Amniotic stem cell (primary cell): ENCODE measurements around the gene MRS2.
"Not testable (repeated sequence)": the region's sequence is repeated elsewhere in the genome, so short reads cannot be mapped to it uniquely, and the experiment has no call there.

Source experiments
- DNase-seq: peaks from one replicate; lab custom pipeline; 2025; lab: John Stamatoyannopoulos, UW

MRS2 gene

GRCh38 chr6:24391208-24391607 lies 11.5 kb upstream of the MRS2 start:
- no peak for DNase-seq

DNA sequence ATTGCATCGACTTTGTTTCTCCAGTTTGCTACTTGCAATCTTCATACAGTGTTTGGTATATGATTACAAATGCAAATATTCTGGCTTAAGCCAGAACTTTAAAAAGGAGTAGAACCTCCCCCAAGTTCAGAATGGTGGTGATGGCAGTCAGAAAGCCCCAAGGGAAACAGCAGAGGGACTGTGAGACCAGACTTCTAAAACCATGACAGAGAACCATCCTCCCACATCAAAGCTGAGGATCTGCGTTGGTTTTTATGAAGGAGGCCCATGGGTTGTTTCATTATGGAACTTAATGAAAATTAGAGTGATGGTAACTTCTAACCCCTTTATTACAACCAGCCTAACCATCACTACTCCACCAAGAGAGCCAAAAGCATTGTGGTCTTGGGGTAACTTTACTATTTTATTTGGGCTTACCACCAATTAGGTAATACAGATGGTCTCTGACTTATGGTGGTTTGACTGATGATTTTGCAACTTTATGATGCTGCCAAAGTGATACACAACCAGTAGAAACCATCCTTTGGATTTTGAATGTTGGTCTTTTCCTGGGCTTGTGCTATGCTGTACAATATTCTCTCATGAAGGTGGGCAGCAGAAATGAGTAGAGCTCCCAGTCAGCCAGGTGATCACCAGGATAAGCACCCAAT lies 10.9 kb upstream of the MRS2 start:
- no peak for DNase-seq

- DNase-seq = no peak
These were observed 8.5 kb upstream of the MRS2 start for GRCh38 chr6:24394061-24394779.

DNA sequence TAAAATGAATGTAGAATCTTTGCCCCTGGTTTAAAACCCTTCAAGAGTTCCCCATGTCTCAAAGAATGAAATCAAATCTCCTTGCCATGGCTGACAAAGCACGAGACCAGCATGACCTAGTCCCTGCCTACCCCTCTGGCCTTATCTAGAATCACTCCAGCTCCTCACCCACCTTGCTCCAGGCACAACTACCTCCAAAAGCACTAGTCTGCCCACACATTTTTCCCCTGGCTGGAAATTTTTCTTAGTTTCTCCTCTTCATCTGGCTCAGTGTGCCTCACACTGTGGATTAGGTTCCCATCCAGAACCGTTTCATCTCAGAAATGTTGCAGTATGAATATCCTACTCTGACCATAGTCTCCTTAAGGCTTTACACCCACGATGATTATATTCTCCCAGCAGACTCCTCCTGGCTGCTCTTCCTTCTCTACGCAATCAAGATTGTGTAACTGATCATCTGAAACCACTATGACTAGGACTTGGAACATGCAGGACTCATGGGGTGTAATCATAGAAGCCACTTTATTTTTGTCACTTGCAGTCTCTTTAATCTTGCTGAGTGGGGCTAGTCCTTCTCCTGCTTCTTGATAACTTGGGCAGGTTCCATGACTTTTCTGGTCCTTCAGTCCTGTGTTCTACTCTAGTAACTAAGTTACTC lies 7.8 kb upstream of the MRS2 start:
- no peak for DNase-seq

- no peak for DNase-seq
These were observed 5.9 kb upstream of the MRS2 start for GRCh38 chr6:24396824-24397223.

- no peak for DNase-seq
These were observed 5.1 kb upstream of the MRS2 start for GRCh38 chr6:24397631-24398030.

DNA sequence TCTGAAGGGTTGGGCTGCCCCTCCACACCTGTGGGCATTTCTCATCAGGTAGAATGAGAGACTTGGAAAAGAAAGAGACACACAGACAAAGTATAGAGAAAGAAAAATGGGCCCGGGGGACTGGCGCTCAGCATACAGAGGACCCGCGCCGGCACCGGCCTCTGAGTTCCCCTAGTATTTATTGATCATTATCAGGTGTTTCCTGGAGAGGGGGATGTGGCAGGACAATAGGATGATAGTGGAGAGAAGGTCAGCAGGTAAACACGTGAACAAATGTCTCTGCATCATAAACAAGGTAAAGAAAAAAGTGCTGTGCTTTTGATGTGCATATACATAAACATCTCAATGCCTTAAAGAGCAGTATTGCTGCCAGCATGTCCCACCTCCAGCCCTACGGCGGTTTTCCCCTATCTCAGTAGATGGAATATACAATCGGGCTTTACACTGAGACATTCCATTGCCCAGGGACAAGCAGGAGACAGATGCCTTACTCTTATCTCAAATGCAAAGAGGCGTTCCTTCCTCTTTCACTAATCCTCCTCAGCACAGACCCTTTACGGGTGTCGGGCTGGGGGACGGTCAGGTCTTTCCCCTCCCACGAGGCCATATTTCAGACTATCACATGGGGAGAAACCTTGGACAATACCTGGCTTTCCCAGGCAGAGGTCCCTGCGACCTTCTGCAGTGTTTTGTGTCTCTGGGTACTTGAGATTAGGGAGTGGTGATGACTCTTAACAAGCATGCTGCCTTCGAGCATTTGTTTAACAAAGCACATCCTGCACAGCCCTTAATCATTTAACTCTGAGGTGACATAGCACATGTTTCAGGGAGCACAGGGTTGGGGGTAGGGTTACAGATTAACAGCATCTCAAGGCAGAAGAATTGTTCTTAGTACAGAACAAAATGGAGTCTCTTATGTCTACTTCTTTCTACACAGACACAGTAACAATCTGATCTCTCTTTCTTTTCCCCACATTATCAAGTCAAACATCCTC lies 2.4 kb upstream of the MRS2 start:
- DNase-seq = not testable (repeated sequence)

GRCh38 chr6:24401458-24401857 lies 1.3 kb upstream of the MRS2 start:
- DNase-seq = no peak

DNA sequence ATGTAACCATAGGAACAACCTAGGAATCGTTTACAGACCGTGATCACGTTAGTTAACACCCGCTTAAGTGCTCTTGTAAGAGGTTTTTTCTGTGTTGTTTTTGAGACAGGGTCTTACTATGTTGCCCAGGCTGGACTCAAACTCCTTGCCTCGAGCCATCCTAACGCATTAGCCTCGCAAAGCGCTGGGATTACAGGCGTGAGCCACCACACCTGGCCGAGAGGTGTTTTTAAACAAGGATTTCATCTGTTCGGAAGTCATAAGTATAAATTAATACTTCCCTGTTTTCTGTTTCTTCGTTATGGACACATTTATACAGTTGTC lies 727 bp downstream of the MRS2 start:
- DNase-seq = no peak

DNA sequence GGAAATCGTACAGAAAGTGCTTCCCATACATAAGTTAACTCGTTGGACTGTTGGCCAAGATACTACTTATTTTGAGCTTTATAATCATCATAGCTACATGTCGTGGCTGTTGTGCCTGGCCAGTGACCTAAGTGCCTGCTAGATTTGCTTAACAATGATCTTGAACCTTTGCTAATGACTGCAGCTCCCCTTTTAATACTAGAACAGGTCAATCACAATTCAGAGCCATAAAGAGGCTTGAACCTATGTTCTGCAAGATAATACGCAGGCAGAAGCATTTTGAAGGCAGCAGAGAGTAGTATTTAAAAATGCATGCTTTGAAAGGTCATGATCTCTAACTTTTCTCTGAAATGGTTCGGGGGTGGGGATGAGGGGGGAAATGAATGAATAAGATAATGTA lies 2.5 kb downstream of the MRS2 start:
- DNase-seq = no peak

DNA sequence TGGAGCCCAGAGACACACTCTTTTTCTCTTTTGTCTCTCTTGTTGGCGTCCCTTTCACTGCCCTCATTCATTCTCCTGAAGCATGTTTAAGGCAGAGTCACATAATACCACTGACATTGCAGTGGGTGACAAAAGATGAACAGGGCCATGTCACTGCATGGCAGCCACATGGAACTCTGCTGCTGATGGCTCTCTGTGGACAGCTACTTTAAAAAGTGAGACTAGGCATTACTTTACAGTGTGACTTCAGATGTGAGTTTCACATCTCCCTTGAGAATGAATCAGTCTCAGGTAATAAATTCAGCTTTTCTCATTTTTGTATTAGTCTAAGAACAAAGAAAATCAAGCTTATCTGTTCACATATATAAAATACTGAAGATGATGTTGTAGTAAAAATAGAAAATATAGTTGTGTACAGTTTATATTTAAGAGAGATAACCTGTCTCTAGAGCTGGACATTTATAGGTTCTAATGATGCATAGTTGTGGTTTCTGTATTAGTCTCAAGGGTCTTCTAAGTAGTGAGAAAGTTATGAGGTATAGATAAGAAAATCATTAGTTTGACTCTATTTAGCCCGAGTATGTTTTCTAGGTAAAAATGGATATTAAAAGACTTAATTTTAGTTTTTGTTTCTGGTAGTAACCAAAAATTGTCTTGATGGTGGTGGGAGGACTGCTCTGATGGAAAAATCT lies 6.1 kb downstream of the MRS2 start:
- no peak for DNase-seq

DNA sequence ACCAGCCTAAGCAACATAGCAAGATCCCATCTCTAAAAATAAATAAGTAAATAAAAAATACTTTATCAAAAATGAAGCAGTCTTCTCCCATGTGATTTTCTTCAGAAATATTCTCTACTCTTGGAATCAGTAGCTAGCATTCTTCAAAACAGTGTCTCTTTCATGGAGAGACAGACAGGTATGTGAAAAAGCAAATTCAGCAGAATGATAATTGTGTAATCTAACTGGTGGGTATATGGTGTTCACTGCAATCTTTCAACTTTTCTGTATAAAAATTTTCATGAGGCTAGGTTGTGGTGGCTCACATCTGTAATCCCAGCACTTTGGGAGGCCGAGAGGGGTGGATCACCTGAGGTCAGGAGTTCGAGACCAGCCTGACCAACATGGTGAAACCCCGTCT lies 7.9 kb downstream of the MRS2 start:
- DNase-seq = no peak

DNA sequence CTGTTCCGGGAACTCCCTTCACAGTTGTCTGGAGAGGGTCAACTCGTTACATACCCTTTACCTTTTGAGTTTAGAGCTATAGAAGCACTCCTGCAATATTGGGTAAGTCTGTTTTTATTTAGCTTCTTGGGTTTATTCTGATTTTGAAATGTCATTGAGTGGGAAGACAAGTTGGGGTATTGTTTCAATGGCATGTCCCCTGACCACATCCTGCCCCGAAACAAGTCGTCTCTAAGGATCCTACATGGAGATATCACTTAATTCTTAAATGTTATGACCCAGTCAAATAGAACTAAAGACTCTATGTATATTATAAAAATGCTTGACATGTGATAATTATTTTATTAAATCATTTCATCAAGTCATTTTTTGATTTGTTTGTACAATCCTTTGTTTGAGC lies 9.6 kb downstream of the MRS2 start:
- DNase-seq = no peak

DNA sequence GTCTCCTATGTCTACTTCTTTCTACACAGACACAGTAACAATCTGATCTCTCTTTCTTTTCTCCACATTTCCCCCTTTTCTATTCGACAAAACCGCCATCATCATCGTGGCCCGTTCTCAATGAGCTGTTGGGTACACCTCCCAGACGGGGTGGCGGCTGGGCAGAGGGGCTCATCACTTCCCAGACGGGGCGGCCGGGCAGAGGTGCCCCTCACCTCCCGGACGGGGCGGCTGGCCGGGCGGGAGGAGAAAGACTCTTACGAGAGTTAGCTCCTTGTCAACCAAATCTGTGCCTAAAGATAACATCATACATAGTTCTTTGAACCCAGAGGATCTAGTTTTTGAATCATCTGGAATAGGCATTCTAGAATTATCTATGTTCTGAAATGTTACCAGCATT lies 11.8 kb downstream of the MRS2 start:
- not testable (repeated sequence) for DNase-seq

DNA sequence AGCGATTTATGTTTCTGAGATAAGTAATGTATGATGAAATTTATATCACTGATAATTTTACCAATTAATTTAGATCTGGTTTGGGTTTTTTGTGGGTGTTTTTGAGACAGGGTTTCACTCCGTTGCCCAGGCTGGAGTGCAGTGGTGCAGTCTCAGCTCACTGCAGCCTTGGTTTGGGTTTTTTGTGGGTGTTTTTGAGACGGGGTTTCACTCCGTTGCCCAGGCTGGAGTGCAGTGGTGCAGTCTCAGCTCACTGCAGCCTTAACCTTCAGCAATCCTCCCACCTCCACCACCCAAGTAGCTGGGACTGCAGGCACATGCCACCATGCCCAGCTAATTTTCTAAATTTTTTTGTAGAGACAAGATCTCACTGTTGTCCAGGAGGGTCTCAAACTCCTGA lies 13.0 kb downstream of the MRS2 start:
- no peak for DNase-seq

DNA sequence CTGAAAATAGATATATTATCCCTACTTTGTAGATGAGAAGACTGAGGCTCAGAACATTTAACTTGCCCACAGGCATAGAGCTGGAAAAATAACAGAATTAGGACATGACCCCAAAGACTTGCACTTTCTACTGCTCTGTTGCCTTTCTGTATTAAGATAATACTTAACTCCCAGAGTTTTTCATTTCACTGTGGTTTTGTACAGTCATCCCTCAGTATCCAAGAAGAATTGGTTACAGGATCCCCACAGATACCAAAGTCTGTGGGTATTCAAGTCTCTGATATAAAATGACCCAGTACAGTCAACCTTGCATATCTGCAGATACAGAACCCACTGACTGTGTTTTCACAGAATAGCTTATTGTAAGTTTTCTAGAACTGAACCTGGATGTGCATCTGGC lies 16.8 kb downstream of the MRS2 start:
- DNase-seq = no peak

DNA sequence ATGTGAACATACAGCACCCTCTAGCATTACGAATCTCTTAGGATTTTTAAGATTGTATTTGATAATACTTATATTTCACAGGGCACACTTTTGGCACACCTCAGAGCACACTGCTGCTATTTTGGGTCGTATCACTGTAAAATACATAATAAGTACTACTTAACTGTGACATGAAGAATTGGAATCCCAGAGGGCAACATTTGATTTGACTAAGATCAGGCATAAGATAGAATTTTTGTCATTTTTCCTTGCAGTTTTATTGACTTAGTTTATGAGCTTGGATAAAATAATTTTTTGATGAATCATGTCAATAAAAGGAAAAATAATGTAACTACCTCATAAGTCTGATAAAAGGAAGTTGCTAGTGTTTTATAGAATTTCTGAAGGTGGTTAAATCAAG lies 22.4 kb downstream of the MRS2 start:
- DNase-seq = no peak

DNA sequence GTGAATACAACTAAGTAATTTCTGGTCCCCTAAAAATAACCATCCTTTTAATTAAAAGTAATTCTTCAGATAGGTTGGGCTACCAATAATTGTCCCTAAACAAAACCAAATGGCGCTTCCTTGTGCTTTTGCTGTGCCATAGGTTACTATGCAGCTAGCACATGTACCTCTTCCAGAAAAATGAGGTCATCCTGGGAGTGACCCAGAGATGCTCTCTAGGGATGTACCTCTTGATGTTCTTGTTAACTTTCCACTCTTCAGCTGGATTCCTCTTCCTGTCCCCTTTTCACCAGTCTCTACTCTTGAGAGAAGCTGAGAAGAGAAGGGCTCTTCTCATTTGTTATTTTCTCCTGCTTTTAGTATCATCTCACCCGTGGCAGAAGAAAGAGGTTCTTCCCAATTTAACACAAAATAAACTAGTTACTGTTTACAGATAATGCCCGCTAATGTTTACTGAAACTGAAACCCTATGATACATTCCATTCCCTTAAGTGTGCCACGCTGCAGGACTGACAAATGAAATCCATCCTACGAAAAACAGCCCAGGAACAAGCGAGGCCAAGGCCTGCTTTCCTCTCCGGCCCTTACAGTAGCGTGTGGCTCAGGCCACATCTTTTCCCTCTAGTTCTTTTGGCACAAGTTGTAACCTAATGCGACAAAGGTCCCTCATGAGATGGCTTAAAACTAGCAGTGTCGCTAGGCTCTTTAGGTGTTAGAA lies 24.2 kb downstream of the MRS2 start:
- DNase-seq = no peak

DNA sequence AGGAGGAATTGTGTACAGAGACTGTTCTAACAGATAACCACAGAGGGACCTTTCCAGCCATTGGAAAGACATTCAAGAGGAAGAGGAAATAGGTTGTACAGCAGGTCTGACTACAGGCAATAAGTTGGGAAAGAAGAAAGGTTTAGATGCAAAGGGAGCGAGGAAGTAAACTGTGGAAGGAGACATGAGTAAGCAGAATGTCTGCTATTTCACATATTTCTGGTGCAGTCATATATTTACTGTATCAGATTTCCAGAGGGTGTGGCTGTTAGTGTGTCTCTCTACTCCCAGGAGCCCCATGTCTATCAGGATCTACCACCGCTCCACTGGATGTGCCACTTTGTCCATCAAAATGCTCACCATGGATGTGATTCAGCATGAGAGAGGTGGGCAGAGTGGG lies 25.9 kb downstream of the MRS2 start:
- no peak for DNase-seq

DNA sequence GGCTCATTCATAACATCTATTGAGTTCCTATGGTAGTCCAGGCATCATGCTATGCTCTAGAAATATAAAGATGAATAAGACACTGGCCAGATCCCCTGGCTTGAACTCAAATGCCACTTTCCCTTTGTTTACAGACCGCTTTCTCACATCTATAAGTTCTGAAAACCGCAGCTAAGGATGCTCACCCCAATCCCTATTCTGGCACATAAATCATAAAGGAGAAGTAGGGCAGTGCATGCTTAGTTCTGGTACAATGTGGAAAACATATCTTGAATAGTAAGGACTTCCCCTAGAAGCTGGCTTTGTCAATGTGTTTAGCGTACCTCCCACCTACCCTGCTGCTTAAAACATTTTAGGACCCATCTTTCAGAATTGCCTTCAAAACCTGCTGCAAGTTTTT lies 26.4 kb downstream of the MRS2 start:
- no peak for DNase-seq

DNA sequence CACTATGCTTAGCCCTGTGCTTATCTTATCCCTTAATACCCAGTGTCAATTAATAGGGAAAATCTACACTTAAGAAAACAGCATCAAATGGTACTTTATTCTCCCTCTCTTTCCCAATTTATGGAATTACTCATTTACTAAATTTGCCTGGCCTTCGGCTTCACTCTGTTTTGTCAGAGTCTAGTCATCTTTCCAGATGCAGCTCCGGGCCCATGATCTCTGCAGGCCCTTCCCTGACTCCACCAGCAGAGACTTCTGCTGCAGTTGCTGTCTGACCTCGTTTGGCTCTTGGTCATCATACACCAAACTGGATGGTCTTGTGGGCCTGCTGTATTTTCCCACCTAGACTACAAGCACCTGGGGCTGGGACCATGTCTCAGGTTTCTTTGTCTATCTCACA lies 27.4 kb downstream of the MRS2 start:
- no peak for DNase-seq
